HG03571 (cell line): ENCODE data around the gene ZC3H12A.

ENCODE experiments used
- ATAC-seq: cut with Tn5 transposase; IDR thresholded peaks from one replicate; pipeline ENCODE4 v1.9.1; 2021; ENCODE audit not compliant: unreplicated experiment

The ZC3H12A gene

GRCh38 chr1:37477946-37478345 lies 3.6 kb downstream of the ZC3H12A start:
- no peak for ATAC-seq

- no peak for ATAC-seq
Observed at GRCh38 chr1:37478451-37478881, 4.1 kb downstream of the ZC3H12A start.

GRCh38 chr1:37478890-37479254 lies 4.5 kb downstream of the ZC3H12A start:
- no peak for ATAC-seq

GRCh38 chr1:37479255-37480124 lies 5.1 kb downstream of the ZC3H12A start:
- ATAC-seq = no peak

GRCh38 chr1:37480125-37480466 lies 5.7 kb downstream of the ZC3H12A start:
- no peak for ATAC-seq

- no peak for ATAC-seq
Observed at GRCh38 chr1:37480581-37481288, 6.4 kb downstream of the ZC3H12A start.

GRCh38 chr1:37481289-37482003 lies 7.1 kb downstream of the ZC3H12A start:
- no peak for ATAC-seq

- ATAC-seq = no peak
Observed at GRCh38 chr1:37482004-37482785, 7.8 kb downstream of the ZC3H12A start.

- no peak for ATAC-seq
Observed at GRCh38 chr1:37482796-37483744, 8.7 kb downstream of the ZC3H12A start.

- no peak for ATAC-seq
Observed at GRCh38 chr1:37483785-37484184, 9.4 kb downstream of the ZC3H12A start.

GRCh38 chr1:37484325-37485051 lies 10.1 kb downstream of the ZC3H12A start:
- ATAC-seq = no peak

GRCh38 chr1:37485902-37486679 lies 11.7 kb downstream of the ZC3H12A start:
- no peak for ATAC-seq

- no peak for ATAC-seq
Observed at GRCh38 chr1:37486680-37487618, 12.6 kb downstream of the ZC3H12A start.

GRCh38 chr1:37487619-37487984 lies 13.2 kb downstream of the ZC3H12A start:
- no peak for ATAC-seq

- no peak for ATAC-seq
Observed at GRCh38 chr1:37493336-37494098, 19.1 kb downstream of the ZC3H12A start.

- no peak for ATAC-seq
Observed at GRCh38 chr1:37495875-37496274, 21.5 kb downstream of the ZC3H12A start.

GRCh38 chr1:37497832-37498231 lies 23.5 kb downstream of the ZC3H12A start:
- ATAC-seq = no peak
